ENCODE data around the gene SORBS2. TPM values are rescaled to one million over a fixed set of nuclear protein-coding genes. Genes with fewer than 3 reads are reported as not detected.

The SORBS2 gene
- total RNA-seq, 1 experiment from 2014 or later: 9.7 TPM

- H3K27me3 ChIP-seq (ENCODE audit: insufficient read depth, low read length): no peaks in the 10 kb centered on the region
- no peak overlapping the region for H4K5ac ChIP-seq (ENCODE audit: insufficient read length, low read depth, low read length)
- H2AFZ ChIP-seq (ENCODE audit: low read length): no peak overlapping the region
- H2BK20ac ChIP-seq (ENCODE audit: low read depth, low read length, poor library complexity, severe bottlenecking): no peak overlapping the region
- Mint-ChIP-seq H3K4me1 (peaks cover 53 to 59% of the 10 kb centered on the region in 2 experiments), H3K27ac (peak overlapping the region; percentile 66 to 75 (median 66); a peak in 5 of 7 replicates), H3K9me3 (peaks cover 0 to 9% of the 10 kb centered on the region in 2 experiments; a peak in 1 of 5 replicates), H3K36me3 (ENCODE audit: insufficient read depth in 1 of 3, low read depth in 3 of 3) (peaks cover 0 to 24% (median 13%) of the 10 kb centered on the region in 3 experiments; a peak in 4 of 7 replicates), H3K4me3 (peak overlapping the region; percentile 50 to 88), H3K27me3 (ENCODE audit: low read depth) (no peaks in the 10 kb centered on the region)
- peak overlapping the region; percentile 41 for H3K9ac ChIP-seq (ENCODE audit: extremely low read depth, insufficient read length, low read length)
- no peak overlapping the region for H3K14ac ChIP-seq (ENCODE audit: insufficient read depth, low read length)
- no peak overlapping the region for H2AK5ac ChIP-seq (ENCODE audit: insufficient read length, low read length)
- WGBS (ENCODE audit: extremely low coverage, insufficient read length, low lambda C conversion rate): no CpG with 5 or more reads among the region's 8 CpGs
- peaks cover 4% of the 10 kb centered on the region; the same call in 1 of the 2 replicates for H3K79me2 ChIP-seq (ENCODE audit: insufficient read depth, low read length)
- no peak overlapping the region for H2BK15ac ChIP-seq (ENCODE audit: low read depth, low read length)
- H2BK5ac ChIP-seq (ENCODE audit: insufficient read length, low read length): no peak overlapping the region
- H3K18ac ChIP-seq (ENCODE audit: insufficient read length, low read depth, low read length): no peak overlapping the region
- no peak overlapping the region for H4K91ac ChIP-seq (ENCODE audit: insufficient read length, low read depth, low read length)
- no peak for DNase-seq
- H4K20me1 ChIP-seq (ENCODE audit: control insufficient read depth, insufficient read depth, insufficient read length): no peaks in the 10 kb centered on the region
- no peaks in the 10 kb centered on the region for H3K9me3 ChIP-seq (ENCODE audit: control insufficient read depth, low read depth, low read length)
- H3T11ph ChIP-seq (ENCODE audit: low read length): no peak overlapping the region
- H3K27ac ChIP-seq (ENCODE audit: insufficient read length, low read depth, low read length): no peak overlapping the region
- H3K4me1 ChIP-seq (ENCODE audit: insufficient read depth, low read length): peaks cover 6% of the 10 kb centered on the region
- peak overlapping the region; percentile 92 for H3K4me2 ChIP-seq (ENCODE audit: insufficient read depth, insufficient read length, low read length)
- no peaks in the 10 kb centered on the region for H3K23me2 ChIP-seq (ENCODE audit: insufficient read length, low read depth, low read length, poor library complexity, severe bottlenecking)
- no peak overlapping the region for H3K56ac ChIP-seq (ENCODE audit: insufficient read length, low read depth, low read length)
- H3K23ac ChIP-seq (ENCODE audit: insufficient read length, low read depth, low read length): no peak overlapping the region
- no peak overlapping the region for H4K8ac ChIP-seq (replicated peaks; ENCODE audit: insufficient read length, low read depth, low read length)
- no peak overlapping the region for H3K4ac ChIP-seq (ENCODE audit: low read depth, low read length)
- H2BK12ac ChIP-seq (ENCODE audit: insufficient read length, low read depth, low read length): no peak overlapping the region
- H3K79me1 ChIP-seq (ENCODE audit: insufficient read depth, low read depth, low read length, poor library complexity, severe bottlenecking): peaks cover 3% of the 10 kb centered on the region
- TF ChIP-seq CTCF (conservative IDR thresholded peaks at IDR 0.05): no peak
- no peak overlapping the region for H2BK120ac ChIP-seq (ENCODE audit: low read depth, low read length, poor library complexity, severe bottlenecking)
These were observed 37.8 kb downstream of the SORBS2 start for GRCh38 chr4:185774131-185774653.
